Right ventricle myocardium superior (tissue), 1 donor: ENCODE measurements around the gene MICAL3. TPM values are rescaled to one million over a fixed set of nuclear protein-coding genes. Genes with fewer than 3 reads are reported as not detected.
"Not testable (repeated sequence)": the region's sequence is repeated elsewhere in the genome, so short reads cannot be mapped to it uniquely, and the experiment has no call there.

Experiments
- ATAC-seq: fragments of 200-7000 bp; cut with Tn5 transposase; one replicate; pipeline ENCODE4 v1.9.1; 2020; ENCODE audit warnings: mild to moderate bottlenecking; ENCODE audit not compliant: poor library complexity
- DNase-seq: peaks from one replicate; pipeline ENCODE4 v3.0.0-alpha.2; 2020
- intact Hi-C: fragments of 100-400 bp; cut with DNase I; formaldehyde crosslinking; loops from one replicate; pipeline ENCODE4 v1.11.2; 2022
- total RNA-seq: library from RNA; stranded (reverse); fragmentation: NEBNext Ultra II Directional; extraction: Animal tissue kit (Norgen Biotek cat#: 25700); gene quantifications from one replicate; pipeline ENCODE4 v1.2.1, GENCODE V29; 2021
- donor health status: DM: no; HTN: yes; CAD: no; lungs with severe emphysema.

The MICAL3 gene
- total RNA-seq, 1 donor from 2014 or later = 78.9 TPM

DNA sequence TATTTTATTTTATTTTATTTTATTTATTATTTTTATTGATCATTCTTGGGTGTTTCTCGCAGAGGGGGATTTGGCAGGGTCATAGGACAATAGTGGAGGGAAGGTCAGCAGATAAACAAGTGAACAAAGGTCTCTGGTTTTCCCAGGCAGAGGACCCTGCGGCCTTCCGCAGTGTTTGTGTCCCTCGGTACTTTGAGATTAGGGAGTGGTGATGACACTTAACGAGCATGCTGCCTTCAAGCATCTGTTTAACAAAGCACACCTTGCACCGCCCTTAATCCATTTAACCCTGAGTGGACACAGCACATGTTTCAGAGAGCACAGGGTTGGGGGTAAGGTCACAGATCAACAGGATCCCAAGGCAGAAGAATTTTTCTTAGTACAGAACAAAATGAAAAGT is 16.5 kb upstream of the MICAL3 start:
- DNase-seq, intact Hi-C loops, ATAC-seq: not testable (repeated sequence)

DNA sequence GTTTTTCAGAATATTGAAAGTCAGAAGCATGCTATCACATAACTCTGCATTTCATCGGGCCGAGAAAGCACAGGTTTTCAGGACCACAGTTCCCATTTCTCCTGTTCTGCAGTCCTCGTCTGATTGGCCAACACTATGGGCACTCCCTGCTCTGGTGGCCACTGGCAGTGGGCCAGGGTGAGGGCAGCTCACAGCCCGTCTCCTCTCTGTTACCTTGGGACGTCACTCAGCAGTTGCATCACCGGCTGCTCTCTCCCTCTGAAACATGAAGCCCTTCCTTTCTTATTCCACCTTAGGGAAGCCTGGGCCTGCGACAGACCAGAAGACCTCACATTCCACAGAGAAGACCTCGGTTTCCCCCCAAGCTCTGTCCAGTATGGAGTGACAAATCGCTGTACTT is 11.4 kb upstream of the MICAL3 start:
- intact Hi-C loops = no loop called here
- peak; percentile 42 for ATAC-seq
- peak; percentile 59 for DNase-seq

DNA sequence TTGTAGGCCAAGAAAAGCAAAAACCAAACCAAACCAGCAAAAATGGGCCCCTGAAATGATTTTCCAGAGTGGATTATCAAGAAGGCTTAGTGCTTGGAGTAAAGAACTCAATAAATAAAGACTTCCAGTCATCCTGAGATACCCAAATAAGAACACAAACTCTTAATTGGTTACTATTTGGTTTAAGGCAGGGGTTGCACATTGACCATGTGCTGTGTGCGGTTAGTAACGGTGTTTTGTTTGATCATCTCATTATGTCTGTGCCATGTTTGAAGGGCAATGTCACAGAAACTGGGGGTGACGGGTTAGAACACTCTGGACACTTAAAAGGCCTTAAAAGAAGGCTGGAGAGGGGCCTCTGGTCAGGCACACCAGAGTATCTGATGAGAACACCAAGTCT is 9.7 kb upstream of the MICAL3 start:
- intact Hi-C loops = no loop called here
- no peak for ATAC-seq
- DNase-seq = no peak

DNA sequence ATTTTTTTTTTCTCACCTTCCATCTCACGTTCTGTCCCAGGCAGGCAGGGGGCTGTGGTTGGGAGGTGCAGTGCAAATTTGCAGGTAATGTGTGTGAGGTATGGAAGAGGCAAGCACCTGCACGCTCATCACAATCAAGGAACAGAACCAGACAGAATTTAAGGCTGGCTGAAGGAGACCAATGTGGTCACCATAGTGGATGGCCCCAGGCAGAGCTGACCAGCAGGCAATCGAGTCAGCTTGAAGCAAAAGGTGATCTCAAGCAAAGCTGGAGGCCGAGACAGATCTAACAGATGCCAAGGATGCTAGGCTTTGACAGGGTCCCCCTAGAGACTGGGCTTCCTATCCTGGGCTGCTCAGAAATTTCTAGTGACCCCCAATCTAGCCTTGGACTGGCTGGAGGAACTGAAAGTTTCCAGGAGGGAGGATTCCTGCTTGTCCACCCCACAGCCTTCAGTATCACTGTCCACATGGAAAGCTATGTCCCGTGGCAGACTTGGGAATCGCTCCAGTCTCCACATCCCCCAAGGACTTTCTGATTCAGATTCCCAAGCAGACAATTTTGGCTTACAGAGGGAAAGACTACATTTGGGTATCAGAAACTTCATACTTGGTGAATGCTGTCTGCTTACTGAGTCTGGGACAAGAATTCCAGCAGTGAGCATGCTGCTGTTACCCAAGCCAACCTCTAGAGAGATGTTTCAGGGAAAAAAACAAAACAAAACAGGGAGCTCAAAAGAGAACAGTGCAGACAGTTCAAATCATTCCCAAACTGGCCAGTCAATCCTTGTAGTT is 9.0 kb upstream of the MICAL3 start:
- ATAC-seq (peak; percentile 49), DNase-seq (no peak)
- intact Hi-C loops = no loop called here

DNA sequence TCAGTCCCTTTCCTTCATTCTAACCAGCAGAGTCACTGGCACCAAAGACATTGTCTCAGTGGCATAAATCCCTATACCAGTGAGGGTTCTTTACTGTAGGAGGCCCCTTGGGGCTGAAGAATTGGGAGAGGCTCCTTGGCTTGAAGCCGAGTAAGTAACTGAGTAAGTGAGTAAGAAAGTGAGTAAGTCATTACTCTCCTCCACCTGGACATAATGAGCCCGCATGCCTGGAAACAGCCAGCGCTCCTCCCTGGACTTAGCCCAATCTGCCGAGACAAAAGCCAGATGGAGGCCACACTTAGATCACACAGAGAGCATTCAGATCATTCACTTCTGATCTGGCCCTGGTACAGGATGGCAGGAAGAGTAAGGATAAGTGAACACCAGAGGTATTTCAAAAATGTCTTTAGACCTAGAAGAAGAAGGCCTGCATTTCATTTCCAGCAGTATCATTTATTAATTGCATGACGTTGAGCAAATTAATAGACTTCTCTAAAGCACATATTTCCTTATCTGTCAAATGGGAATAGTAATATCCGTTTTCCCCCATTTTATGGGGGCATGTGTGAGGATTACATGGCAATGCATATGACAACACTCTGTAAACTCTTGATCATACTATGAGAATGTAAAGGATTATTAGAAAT is 8.2 kb upstream of the MICAL3 start:
- ATAC-seq (peak; percentile 77), DNase-seq (no peak)
- intact Hi-C loops = no loop called here

DNA sequence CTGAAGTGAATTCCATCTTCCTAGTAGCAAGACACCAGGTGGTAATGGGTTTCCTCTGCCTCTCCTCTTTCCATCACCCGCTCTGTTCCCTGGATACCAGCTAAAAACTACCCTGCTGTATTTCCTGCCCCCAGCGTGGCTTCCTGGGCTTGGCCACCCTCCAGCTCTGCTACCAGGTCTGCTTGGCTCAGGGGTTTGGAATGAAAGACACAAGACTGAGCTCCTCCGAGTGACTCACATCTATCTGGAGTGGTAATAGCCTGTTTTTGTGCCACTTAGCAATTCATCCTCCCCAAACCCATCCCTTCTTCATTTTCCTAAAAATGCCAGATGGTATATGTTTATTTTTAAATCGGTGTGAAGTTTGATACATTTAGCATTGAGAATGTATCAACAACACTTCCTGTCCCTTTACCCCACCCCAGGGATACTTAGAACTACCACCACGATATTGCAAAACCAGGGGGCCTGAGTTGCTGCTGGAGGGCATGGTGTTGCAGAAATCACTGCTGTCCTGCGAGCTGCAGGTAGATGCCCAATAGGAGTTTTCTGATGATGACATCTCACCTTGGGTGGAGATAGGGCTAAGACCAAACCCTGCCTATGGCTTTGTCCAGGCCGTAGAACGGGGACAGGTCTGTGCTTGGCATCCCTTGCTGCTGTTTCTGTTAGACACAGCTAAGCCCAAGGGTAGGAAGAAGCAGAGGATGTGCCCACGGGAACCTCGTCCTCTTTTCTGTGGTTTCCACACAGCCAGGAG is 7.5 kb upstream of the MICAL3 start:
- intact Hi-C loops = no loop called here
- ATAC-seq (no peak), DNase-seq (no peak)

DNA sequence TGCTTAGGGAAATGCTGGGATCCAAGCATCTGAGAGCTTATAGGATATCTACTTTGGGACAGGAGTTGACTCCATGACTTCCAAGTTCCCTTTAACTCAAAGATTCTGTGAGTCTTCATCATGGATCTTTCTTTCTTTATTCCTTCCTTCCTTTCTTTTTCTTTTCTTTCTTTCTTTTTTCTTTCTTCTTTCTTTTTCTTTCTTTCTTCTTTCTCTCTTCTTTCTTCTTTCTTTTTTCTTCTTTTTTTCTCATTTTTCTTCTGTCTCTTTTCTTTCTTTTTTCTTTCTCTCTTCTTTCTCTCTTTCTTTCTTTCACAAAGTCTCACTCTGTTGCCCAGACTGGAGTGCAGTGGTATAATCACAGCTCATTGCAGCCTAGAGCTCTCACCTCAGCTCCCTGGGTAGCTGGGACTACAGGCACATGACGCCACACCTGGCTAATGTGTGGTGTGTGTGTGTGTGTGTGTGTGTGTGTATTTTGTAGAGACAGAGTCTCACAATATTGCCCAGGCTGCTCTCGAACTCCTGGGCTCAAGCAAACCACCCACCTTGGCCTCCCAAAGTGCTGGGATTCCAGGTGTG is 5.4 kb upstream of the MICAL3 start:
- ATAC-seq = no peak
- DNase-seq = no peak
- intact Hi-C loops = no loop called here

DNA sequence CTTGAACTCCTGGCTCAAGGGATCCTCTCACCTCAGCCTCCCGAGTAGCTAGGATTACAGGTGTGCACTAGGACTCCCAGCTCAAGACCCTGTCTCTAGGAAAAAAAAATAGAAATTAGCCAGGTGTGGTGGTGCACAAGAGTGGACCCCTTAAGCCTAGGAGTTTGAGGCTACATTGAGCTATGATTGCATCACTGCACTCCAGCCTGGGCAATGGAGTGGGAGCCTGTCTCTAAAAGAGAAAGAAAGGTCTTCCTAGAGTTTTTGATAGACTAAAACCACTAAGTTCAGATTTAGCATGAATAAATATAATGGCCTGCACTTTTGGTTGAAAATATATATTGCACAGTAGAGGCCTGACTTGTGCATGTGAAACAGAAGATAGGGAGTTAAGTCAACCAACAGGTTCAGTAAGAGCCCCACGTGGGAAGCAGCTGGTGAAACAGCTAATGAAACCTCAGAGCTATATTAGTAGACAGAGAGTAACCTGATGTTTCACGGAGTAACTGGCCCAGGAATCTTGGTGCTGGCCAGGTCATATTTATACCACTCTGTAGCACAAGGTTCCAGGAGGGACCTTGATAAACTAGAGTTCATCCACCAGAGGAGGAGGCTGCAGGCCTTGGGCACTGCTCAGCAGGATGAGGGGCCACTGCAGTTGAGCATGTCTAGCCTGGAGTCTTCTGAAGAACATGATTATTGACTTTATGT is 4.6 kb upstream of the MICAL3 start:
- DNase-seq (no peak), ATAC-seq (no peak)
- intact Hi-C loops = no loop called here

DNA sequence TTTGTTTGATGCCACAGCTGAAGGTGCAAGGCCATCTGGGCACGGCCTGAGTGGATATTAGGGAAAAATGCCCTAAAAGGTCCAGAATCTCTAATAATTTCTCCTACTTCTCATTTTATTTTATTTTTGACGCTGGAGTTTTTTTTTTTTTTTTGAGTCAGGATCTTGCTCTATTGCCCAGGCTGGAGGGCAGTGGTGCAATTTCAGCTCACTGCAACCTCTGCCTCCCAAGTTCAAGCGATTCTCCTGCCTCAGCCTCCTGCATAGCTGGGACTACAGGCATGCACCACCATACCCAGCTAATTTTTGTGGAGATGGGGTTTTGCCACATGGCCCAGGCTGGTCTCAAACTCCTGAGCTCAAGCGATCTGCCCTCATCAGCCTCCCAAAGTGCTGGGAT is 1.5 kb upstream of the MICAL3 start:
- ATAC-seq, DNase-seq: not testable (repeated sequence)
- intact Hi-C loops = loop anchor here (2.0 kb wide), 1 partner anchor 195 kb away; no protein-coding TSS in a partner anchor

DNA sequence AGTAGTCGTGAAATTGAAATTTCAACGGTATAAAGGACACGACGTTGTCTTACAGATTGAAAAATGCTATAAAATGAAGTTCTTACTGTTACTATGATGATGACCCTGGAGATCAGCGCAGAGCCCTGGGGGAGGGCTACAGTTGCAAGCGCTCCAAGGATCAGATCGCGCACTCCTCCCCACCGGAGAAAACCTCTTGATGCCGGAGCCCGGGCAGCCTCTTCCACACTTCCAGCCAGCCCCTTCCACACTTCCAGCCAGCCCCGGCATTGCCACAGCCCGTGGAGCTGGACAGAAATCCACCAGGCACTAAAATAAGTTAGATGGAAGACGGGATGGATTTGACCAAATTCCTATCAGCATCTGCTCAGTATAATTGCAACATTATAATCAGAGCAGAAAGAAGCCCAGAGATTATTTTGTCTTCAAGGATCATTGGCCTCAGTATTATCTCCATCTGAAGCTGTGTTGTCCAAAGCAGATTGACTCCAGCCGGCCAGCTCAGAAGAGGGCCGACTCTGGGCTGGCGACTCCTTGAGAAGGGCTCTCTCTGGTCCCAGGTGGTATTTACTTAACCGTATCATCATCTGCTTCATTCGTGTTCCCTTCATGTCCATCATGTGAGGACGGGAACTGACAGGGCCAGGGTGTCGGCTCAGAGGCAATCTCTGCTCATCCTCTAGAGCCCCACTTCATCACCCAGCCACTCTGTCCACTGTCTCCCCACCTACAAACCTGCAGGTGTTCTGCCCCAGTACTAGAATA is 777 bp upstream of the MICAL3 start:
- intact Hi-C loops = loop anchor here (2.0 to 5.0 kb wide), 3 partner anchors 113 to 194 kb away; no protein-coding TSS in a partner anchor
- ATAC-seq = no peak
- DNase-seq = no peak

DNA sequence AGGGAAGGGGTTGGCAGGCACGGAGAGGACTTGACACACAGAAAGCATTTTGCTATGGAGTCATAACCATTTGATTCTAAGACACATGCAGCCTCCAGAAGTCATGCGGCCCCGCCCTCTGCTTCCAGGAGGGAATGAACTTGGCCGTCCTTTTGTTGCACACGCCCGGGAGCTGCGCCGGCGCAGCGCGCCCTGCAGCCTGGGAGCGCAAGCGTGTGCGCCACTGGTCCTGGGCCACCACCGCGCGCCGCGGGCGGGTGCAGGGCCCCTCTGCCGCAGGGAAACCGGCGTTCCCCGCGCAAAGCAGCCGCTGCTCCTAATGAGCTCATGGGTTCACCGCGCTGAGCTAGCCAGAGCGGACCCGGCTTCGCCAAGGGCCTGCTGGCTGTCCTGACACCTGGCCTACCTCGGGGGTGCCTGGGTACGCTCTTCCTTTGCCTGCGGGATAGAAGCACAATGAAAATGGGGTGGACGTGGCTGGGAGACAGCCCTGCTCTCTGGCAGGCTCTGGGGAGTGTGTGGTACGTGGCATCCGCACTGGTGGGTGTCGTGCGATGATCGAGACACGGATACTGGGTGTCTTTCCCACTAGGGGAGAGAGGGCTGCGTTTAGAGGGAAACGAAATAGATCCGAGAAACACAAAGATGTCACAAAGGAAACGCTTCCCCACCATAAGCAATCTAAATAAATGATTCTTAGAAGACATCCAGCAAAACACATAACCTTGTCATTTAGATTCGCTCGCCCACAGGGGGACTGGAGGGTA is 669 bp downstream of the MICAL3 start:
- intact Hi-C loops = loop anchor here (2.0 to 5.0 kb wide), 3 partner anchors 111 to 193 kb away; no protein-coding TSS in a partner anchor
- ATAC-seq (peak; percentile 96), DNase-seq (peak; percentile 88)

DNA sequence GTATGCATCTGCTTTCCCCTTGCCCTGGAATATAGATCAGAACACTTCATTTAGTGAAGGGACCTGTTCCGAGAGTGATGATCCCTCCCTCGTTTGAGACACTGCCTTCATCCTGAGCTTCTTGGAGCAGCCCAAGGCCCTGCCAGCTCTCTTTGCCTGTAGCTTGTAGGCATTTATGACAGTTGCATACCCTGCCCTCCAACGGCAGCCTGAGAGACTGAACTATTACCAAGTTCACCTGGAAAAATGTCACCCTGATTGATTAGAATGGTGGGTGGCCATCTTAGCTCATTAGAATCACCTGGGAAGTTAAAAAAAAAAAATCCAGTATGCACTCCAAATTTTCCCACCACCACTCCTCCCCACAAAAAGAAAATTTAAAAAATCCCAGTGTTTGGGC is 1.5 kb downstream of the MICAL3 start:
- ATAC-seq (peak; percentile 27), DNase-seq (no peak)
- intact Hi-C loops = loop anchor here (5.0 kb wide), 2 partner anchors 111 to 126 kb away; no protein-coding TSS in a partner anchor

DNA sequence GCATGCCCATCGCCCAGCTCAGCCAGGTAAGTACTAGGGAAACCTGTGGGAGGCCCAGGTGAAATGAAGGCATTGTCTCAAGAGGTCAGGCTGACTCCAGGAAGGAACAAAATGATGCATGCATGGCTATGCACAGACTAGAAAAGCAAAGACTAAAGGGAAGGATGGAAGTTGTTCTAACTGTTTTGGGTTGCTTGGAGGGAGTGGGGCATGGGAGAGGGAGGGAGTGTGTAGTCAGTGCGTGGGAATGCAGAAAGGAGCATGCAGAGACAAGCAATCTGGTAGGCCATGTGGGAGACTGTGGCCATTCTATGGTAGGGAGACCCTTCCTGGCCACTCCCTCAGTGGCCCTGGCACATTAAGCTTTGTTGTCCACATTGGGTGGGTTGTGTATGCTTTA is 2.9 kb downstream of the MICAL3 start:
- DNase-seq (no peak), ATAC-seq (no peak)
- intact Hi-C loops = loop anchor here (5.0 kb wide), 2 partner anchors 109 to 124 kb away; no protein-coding TSS in a partner anchor

DNA sequence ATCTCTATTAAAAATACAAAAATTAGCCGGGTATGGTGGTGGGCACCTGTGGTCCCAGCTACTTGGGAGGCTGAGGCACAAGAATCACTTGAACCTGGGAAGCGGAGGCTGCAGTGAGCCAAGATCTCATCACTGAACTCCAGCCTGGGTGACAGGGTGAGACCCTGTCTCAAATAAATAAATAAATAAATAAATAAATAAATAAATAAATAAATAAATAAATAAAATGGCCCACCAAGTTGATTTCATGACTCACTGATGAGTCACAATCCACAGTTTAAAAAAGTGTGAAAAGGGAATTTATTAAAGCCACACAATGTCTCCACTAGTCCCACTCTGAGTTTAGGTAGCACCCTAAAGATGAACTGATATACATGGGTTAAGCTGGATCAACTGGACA is 3.6 kb downstream of the MICAL3 start:
- not testable (repeated sequence) for DNase-seq, ATAC-seq
- intact Hi-C loops = loop anchor here (5.0 kb wide), 2 partner anchors 108 to 123 kb away; no protein-coding TSS in a partner anchor

DNA sequence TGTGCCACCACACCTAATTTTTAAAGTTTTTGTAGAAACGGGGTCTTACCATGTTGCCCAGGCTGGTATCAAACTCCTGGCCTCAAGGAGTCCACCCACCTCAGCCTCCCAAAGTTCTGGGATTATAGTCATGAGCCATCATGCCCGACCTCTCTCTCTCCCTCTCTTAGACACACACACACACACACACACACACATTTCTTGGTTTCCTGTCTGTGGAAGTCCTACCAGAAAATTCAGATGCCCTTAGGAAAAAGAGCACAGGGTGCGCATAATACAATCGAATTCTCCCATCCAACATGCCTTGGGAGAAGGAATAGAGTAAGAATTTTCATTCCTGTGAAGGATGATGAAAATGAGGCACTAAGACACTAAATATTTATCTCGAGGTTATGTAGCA is 10.4 kb downstream of the MICAL3 start:
- DNase-seq (no peak), ATAC-seq (no peak)
- intact Hi-C loops = no loop called here

DNA sequence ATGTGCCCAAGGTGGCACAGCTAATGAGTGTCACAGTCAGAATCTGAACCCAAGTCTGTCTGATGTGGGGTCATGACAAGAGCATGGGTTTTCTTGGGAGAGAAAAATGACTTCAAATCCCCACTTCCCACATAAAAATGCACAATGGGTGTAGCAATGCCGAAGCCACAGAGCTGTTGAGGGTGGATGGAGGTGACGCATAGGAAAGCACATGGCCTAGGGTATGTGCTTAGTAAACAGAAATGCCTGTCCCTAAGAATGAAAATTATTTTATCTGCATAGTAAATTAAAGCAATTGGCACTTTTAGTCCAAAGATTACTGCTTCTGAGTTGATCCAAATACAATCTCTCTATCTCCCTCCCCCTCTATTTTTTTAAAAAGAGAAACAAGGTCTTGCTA is 10.9 kb downstream of the MICAL3 start:
- DNase-seq (no peak), ATAC-seq (no peak)
- intact Hi-C loops = no loop called here

DNA sequence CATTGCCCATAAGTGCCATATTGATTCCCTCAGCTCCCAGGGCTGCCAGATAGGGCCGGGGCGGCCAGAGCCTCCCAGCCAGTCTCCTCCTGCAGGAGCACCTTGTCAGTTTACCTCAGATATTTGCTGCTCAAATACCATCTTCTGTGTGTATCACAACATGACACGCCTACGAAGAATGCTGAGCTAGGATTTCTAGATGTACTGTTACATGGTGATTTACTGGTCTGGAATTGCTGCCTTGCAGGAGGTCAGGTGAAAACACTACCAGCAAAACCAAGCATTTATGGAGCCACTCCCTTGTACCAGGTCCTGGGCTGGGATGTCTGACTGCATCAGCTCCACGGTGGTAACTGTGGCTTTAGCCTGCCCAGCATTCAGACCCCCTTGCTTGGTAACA is 11.8 kb downstream of the MICAL3 start:
- DNase-seq (no peak), ATAC-seq (no peak)
- intact Hi-C loops = no loop called here
